HUES48 (cell line): ENCODE measurements around the gene RPS28.
A peak's percentile ranks its signal among the peaks of the same experiment; 100 is the strongest.

Experiments
- H3K27ac ChIP-seq: one replicate; pipeline ENCODE4 v1.7.0; 2013; ENCODE audit warnings: low read depth, low read length, inconsistent platforms
- H3K27me3 ChIP-seq: 2 replicates; pipeline ENCODE4 v1.6.1; 2013; ENCODE audit warnings: mild to moderate bottlenecking, low read length; ENCODE audit not compliant: control insufficient read depth, insufficient read depth
- H3K36me3 ChIP-seq: 2 replicates; pipeline ENCODE4 v1.6.1; 2013; ENCODE audit warnings: low read length; ENCODE audit not compliant: control insufficient read depth, insufficient read depth
- H3K4me1 ChIP-seq: 2 replicates; pipeline ENCODE4 v1.6.1; 2013; ENCODE audit warnings: mild to moderate bottlenecking, low read length; ENCODE audit not compliant: control insufficient read depth, insufficient read depth
- H3K4me3 ChIP-seq: 2 replicates; pipeline ENCODE4 v1.5.1; 2013; ENCODE audit warnings: mild to moderate bottlenecking, low read depth, low read length
- H3K9ac ChIP-seq: 2 replicates; pipeline ENCODE4 v1.6.1; 2013; ENCODE audit warnings: mild to moderate bottlenecking, low read depth, low read length, moderate library complexity
- H3K9me3 ChIP-seq: 2 replicates; pipeline ENCODE4 v1.6.1; 2013; ENCODE audit warnings: low read length; ENCODE audit not compliant: control insufficient read depth, insufficient read depth

RPS28 gene

DNA sequence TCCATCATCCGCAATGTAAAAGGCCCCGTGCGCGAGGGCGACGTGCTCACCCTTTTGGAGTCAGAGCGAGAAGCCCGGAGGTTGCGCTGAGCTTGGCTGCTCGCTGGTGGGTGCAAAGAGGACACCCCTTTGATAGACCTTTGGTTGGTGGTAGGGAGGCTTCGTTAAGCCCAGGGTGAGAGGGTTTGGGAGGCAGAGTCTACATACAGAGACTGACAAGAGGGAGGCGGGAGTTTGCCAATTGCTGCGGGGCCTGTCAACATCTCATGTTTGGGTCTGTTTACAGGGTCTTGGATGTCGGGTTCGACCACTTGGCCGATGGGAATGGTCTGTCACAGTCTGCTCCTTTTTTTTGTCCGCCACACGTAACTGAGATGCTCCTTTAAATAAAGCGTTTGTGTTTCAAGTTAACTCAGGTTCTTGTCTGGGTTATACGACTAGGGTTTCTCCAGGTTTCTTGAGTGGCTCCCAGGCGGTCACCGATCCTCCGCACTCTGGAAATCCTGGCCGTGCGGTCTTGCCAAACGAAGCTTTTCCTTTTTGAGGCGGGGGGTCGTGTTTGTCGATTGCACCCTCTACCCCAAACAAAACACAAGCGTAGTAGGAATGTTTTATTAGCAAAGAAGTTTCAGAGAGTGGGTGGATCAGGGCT lies 816 bp downstream of the RPS28 start:
- Histone ChIP-seq H3K27ac (peak overlapping the region; percentile 92), H3K4me1 (peaks cover 14% of the 10 kb centered on the region; the same call in 1 of the 2 replicates), H3K9ac (peak overlapping the region; percentile 96), H3K27me3 (no peaks in the 10 kb centered on the region), H3K4me3 (peak overlapping the region; percentile 79), H3K9me3 (no peaks in the 10 kb centered on the region), H3K36me3 (peaks cover 22% of the 10 kb centered on the region)

DNA sequence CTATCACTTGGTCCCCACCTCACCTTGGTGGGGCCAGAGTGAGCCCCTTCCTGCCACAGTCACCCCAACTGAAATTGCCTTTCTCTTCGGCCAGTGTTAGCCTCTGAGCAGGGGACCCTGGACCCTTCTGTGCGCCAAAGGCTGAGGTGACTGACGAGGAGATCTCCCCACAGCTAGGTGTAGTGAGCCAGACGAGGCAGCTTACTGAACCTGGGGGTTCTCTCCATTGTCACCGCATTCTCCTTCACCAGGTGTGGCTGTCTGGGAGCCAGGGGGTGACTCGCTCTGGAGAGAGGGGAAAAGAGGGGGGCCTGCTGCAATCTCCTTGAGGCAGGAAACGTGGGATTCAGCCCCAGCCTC lies 1.3 kb downstream of the RPS28 start:
- peak overlapping the region; percentile 66 for H3K27ac ChIP-seq
- H3K9ac ChIP-seq: peak overlapping the region; percentile 96
- H3K9me3 ChIP-seq: no peaks in the 10 kb centered on the region
- peak overlapping the region; percentile 79 for H3K4me3 ChIP-seq
- H3K27me3 ChIP-seq: no peaks in the 10 kb centered on the region
- peaks cover 22% of the 10 kb centered on the region for H3K36me3 ChIP-seq
- H3K4me1 ChIP-seq: peaks cover 14% of the 10 kb centered on the region; the same call in 1 of the 2 replicates

DNA sequence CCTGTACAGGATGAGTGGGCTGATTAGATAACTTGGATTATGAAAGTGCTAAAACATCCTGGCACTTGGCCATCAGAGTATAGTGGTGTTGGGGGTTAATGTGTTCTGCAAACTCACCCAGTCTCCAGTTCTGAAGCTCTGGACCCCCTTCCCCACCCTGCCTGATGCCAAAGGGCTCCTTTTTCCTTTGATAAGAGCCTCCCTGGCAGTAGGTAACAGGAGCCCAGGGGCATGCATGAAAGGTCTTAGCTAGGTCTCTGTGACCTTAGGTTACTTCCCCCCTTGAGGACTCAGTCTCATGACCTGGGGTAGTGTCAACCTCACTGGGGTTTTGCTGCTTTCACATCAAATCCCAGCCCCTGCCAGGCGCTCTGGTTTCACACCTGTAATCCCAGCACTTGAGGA lies 2.5 kb downstream of the RPS28 start:
- Histone ChIP-seq H3K27ac (peak overlapping the region; percentile 8), H3K9ac (no peak overlapping the region), H3K4me3 (no peak overlapping the region), H3K27me3 (no peaks in the 10 kb centered on the region), H3K9me3 (no peaks in the 10 kb centered on the region), H3K4me1 (peaks cover 14% of the 10 kb centered on the region; the same call in 1 of the 2 replicates), H3K36me3 (peaks cover 22% of the 10 kb centered on the region)

DNA sequence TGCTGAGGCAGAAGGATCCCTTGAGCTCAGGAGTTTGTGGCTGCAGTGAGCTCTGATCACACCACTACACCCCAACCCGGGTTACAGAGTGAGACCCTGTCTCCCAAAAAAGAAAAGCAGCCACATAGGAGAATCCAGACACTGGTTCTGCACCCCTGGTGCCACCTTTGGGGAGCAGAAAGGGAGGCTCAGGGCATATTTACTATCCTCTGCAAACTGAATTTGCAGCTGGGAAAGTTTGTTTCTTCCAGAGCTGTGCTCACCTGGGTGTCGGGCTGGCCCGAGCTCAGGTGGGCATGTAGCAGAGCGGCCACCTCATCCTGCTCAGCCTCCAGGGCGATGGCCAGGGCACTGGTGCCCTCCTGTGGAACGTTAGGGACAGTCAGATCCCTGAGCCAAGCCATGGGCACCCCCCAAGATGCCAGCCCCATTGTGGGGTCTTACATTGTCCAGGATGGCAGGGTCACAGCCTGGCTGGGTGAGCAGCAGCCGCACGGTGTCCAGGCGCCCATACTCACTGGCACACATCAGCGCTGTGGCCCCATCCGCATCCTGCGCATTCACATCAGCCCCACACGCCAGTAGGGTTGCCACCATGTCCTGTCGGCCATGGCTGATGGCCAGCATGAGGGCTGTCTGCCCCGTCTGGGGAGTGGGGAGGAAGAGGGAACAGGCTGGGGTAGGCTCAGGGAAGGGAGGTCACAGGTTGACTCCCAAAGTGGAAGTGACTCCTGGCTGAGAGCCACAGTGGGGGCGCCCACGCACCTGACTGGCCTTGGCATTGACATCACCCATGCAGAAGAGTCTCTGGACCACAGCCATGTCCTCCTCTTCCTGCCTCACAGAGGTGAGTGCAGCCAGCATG lies 3.1 kb downstream of the RPS28 start:
- Histone ChIP-seq H3K9ac (no peak overlapping the region), H3K4me1 (peaks cover 14% of the 10 kb centered on the region; the same call in 1 of the 2 replicates), H3K36me3 (peaks cover 22% of the 10 kb centered on the region), H3K27ac (peak overlapping the region; percentile 17), H3K9me3 (no peaks in the 10 kb centered on the region), H3K4me3 (no peak overlapping the region), H3K27me3 (no peaks in the 10 kb centered on the region)

DNA sequence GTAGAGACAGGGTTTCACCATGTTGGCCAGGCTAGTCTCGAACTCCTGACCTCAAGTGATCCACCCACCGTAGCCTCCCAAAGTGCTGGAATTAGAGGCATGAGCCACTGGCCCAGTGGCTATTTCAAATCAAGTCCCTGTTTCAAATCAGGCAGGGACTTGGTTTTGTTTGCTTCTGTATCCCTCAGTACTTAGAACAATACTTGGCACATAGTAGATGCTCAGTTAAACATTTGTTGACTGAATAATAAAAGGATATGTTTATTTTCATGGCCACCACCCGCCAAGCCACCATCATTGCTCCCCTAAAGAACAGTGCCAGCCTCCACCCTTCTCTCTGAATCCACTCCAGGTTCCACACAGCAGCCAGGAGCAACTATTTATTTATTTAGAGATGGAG lies 4.2 kb downstream of the RPS28 start:
- Histone ChIP-seq H3K4me3 (no peak overlapping the region), H3K27me3 (no peaks in the 10 kb centered on the region; the same call in 1 of the 2 replicates), H3K27ac (no peak overlapping the region), H3K4me1 (peaks cover 9% of the 10 kb centered on the region; the same call in 1 of the 2 replicates), H3K9ac (no peak overlapping the region), H3K9me3 (no peaks in the 10 kb centered on the region), H3K36me3 (peaks cover 22% of the 10 kb centered on the region)

DNA sequence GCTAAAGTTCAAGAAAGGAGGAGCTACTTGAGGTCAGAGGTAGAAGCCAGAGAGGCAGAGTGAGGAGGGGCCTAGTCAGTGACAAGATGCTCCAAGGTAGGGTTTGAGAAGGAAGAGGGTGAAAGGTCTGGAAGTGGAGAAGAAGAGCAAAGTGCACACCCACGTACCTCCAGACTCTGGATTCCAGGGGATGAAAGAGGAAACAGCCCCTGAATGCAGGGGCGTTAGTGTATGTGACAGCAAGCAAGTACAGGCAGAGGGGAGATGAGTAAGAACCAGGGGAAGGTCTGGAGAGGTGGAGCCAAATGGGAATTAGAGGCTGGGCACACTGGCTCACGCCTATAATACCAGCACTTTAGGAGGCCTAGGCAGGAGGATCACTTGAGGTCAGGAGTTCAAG lies 8.7 kb downstream of the RPS28 start:
- no peaks in the 10 kb centered on the region for H3K36me3 ChIP-seq
- H3K9ac ChIP-seq: no peak overlapping the region
- H3K27me3 ChIP-seq: peaks cover 27% of the 10 kb centered on the region
- H3K4me1 ChIP-seq: peaks cover 5% of the 10 kb centered on the region; the same call in 1 of the 2 replicates
- no peak overlapping the region for H3K27ac ChIP-seq
- H3K4me3 ChIP-seq: no peak overlapping the region
- H3K9me3 ChIP-seq: no peaks in the 10 kb centered on the region

DNA sequence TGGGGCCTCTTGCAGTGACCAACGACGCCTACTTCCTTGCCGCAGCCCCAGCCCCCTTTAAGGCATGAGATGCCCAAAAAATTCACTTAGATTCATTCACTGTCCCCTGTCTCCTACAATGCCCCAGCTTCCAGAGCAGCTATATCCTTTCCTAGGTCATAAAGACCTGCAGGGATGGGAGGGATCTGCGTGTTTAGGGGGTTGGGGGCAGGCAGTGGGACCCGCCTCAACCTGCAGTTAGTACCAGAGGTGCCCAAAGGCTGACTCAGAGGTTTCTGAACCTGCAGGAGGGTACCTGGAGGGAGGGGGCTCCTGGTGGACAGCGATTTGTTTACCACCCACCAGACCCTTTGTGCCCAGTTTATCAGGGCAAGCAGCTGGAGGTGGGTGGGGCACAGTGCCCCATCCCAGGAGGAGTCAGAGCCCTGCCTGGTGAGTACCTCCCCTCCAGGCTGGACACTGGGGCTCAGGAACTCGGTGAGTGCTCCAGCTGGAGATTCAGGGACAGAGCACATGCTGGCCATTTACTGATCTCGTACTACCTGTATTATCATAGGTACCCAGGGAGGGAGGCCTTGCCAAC lies 10.1 kb downstream of the RPS28 start:
- no peaks in the 10 kb centered on the region for H3K9me3 ChIP-seq
- peaks cover 5% of the 10 kb centered on the region; the same call in 1 of the 2 replicates for H3K4me1 ChIP-seq
- H3K27me3 ChIP-seq: peaks cover 33% of the 10 kb centered on the region
- no peak overlapping the region for H3K4me3 ChIP-seq
- H3K27ac ChIP-seq: no peak overlapping the region
- no peak overlapping the region for H3K9ac ChIP-seq
- no peaks in the 10 kb centered on the region for H3K36me3 ChIP-seq

DNA sequence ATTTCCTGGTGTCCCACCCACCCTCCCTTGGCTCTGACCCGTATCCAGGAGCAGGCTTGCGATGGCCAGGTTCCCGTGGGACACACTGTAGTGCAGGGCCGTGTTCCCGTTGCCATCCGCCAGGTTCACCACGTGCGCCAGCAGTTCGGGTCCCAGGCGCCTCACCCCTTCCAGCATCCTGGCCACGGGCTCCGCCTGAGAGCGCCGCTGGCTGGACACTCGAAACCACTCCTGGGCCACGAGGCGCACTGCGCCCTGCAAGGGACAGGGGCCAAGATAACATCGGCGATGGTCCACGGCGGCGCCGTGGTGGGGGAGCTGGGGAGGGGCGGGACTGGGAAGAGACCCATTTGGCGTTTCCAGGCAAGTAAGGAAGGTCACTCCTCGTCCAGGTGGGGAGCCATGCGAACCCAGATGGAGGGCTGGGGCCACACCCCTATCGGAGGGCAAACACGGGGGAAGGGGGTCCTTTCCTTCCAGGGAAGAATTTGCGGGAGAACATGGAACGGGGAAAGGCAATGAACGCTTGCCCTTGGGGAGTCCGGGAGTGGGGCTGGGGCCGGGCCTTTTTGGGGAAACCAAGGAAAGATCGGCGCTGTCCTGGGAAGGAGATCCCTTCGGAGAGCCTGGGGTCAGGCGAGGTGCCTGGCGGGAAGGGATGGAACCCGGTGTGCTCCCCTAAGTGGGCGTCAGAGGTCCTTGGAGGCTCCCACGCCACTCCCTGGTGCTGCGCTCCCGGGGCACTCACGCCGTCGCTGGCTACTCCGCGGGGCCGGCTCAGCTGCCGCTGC lies 11.9 kb downstream of the RPS28 start:
- no peak overlapping the region for H3K27ac ChIP-seq
- peaks cover 5% of the 10 kb centered on the region; the same call in 1 of the 2 replicates for H3K4me1 ChIP-seq
- peaks cover 37% of the 10 kb centered on the region for H3K27me3 ChIP-seq
- no peak overlapping the region for H3K9ac ChIP-seq
- no peaks in the 10 kb centered on the region for H3K36me3 ChIP-seq
- H3K9me3 ChIP-seq: no peaks in the 10 kb centered on the region
- peak overlapping the region; percentile 65 for H3K4me3 ChIP-seq

DNA sequence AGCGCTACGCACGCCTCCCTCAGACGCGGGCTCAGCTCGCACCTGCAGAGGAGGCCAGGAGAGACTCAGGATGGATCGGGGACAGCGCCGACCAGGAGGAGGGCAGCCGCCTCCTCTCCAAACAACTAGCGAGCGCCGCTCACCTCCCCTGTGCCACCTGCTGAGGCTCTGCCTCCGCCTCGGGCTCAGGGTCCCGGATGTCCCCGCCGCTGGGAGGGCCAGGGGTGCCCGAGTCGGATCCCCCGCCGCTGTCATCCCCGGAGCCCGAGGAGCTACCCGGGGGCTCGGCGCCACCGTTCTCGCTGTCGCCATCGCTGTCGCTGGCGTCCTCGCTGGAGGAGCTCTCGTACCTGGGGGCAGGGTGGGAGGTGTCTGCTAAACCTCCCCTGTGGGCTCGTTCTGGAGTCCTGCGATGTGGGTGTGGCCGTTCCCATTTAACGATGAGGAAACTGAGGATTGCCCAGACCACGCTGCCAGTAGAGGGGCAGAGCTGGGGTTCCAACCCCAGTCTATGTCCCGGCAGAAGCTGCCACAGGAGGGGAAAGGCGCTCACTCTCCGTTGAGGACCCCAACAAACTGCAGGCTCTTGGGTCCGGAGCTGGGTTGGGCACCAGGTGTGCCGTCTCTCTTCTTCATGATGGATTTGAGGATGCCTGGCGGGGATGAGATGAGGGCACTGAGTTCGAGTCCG lies 12.6 kb downstream of the RPS28 start:
- H3K9ac ChIP-seq: no peak overlapping the region
- H3K4me3 ChIP-seq: peak overlapping the region; percentile 65

More for the DNA sequence above, 12.6 kb downstream of the RPS28 start:
- H3K27ac ChIP-seq: no peak overlapping the region
- H3K27me3 ChIP-seq: peaks cover 37% of the 10 kb centered on the region
- peaks cover 6% of the 10 kb centered on the region for H3K4me1 ChIP-seq
- no peaks in the 10 kb centered on the region for H3K36me3 ChIP-seq
- no peaks in the 10 kb centered on the region for H3K9me3 ChIP-seq
